Natural killer cell (primary cell): Measurements from ENCODE around the gene ARRDC1. TPM values are rescaled to one million over a fixed set of nuclear protein-coding genes. Genes with fewer than 3 reads are reported as not detected.

Source experiments
- ATAC-seq, 3 donors: fragments of 150-1000 bp in 2 of 3; fragments of 200-7000 bp in 1 of 3; cut with Tn5 transposase; 1 replicate in 1 of 3; 2 replicates in 2 of 3; pipeline ENCODE4 v1.10.0; 2021; ENCODE audit warnings: mild to moderate bottlenecking in 2 of 3, moderate library complexity in 2 of 3
- DNase-seq, 2 donors: peaks; one replicate each; pipeline versions ENCODE4 v3.0.0 to v3.0.0-alpha.2; 2013 to 2021; ENCODE audit warnings: mixed read lengths in 1 of 2
- H3K27ac ChIP-seq: one replicate; pipeline ENCODE4 v1.5.1; 2013; ENCODE audit warnings: mild to moderate bottlenecking, low read length
- H3K27me3 ChIP-seq: one replicate; pipeline ENCODE4 v1.6.1; 2013; ENCODE audit warnings: low read length; ENCODE audit not compliant: control insufficient read depth, insufficient read depth
- H3K36me3 ChIP-seq: one replicate; pipeline ENCODE4 v1.6.1; 2013; ENCODE audit warnings: low read length; ENCODE audit not compliant: control insufficient read depth, insufficient read depth
- H3K4me1 ChIP-seq: one replicate; pipeline ENCODE4 v1.6.1; 2013; ENCODE audit warnings: low read length; ENCODE audit not compliant: control insufficient read depth, insufficient read depth
- H3K4me3 ChIP-seq: one replicate; pipeline ENCODE4 v1.5.1; 2013; ENCODE audit warnings: low read length
- H3K9me3 ChIP-seq: one replicate; pipeline ENCODE4 v1.6.1; 2013; ENCODE audit warnings: low read length; ENCODE audit not compliant: control insufficient read depth, insufficient read depth
- H3K27ac Mint-ChIP-seq, 2 donors: one replicate each; pipeline ENCODE4 v1.8.0; 2022; ENCODE audit warnings: mild to moderate bottlenecking in 2 of 2, mixed read lengths in 2 of 2, moderate library complexity in 1 of 2
- H3K27me3 Mint-ChIP-seq, 2 donors: one replicate each; pipeline ENCODE4 v1.8.0; 2022; ENCODE audit warnings: low read depth in 2 of 2, mixed read lengths in 2 of 2
- H3K36me3 Mint-ChIP-seq: one replicate; pipeline ENCODE4 v1.8.0; 2022; ENCODE audit warnings: mixed read lengths
- H3K4me1 Mint-ChIP-seq, 2 donors: one replicate each; pipeline ENCODE4 v1.8.0; 2022; ENCODE audit warnings: mixed read lengths in 2 of 2
- H3K4me3 Mint-ChIP-seq: one replicate; pipeline ENCODE4 v1.8.0; 2022; ENCODE audit warnings: mild to moderate bottlenecking, moderate library complexity, mixed read lengths
- H3K9me3 Mint-ChIP-seq, 2 donors: one replicate each; pipeline ENCODE4 v1.8.0; 2022; ENCODE audit warnings: mixed read lengths in 2 of 2
- WGBS: methylation state at CpG from one replicate; pipeline ENCODE4 v1.1.7; 2013; ENCODE audit warnings: missing lambda C conversion rate; ENCODE audit not compliant: insufficient coverage; 5-methylcytosine and 5-hydroxymethylcytosine counted together
- intact Hi-C: fragments of 100-400 bp; cut with micrococcal nuclease; formaldehyde crosslinking; loops from one replicate; pipeline ENCODE4 v1.14.2; 2022
- total RNA-seq, 4 donors: library from RNA; stranded (reverse); fragments of 120-200 nt in 1 of 4; gene quantifications; one replicate each; pipeline versions ENCODE4 v1.2.3 to v1.2.4, GENCODE V29; 2013 to 2022
- TF ChIP-seq, protein P1 (sequence below): fragments of 200-600 bp; IDR thresholded peaks from one replicate; pipeline ENCODE4 v1.8.0; 2022; ENCODE audit warnings: antibody characterized with exemption

Gene ARRDC1
- total RNA-seq, 3 donors from 2014 or later (not counting 1 experiment from before 2014, with no cell fraction given): 80.7 to 105 (median 92.9) TPM

DNA sequence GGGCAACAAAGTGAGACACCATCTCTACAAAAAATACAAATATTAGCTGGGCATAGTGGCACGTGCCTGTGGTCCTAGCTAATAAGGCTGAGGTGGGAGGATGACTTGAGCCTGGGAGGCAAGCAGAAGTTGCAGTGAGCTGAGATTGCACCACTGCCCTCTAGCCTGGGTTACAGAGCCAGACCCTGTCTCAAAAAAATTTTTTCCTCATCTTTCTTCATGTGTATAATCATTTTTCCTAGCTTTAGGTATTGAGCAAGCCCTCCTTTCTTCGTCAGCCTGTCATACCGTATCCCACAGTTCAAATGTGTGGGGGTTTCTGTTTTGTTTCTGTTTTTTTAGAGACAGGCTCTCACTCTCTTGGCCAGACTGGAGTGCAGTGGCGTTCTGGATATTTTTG lies 54.7 kb downstream of the ARRDC1 start:
- Histone ChIP-seq H3K4me1 (peaks cover 9% of the 10 kb centered on the region), H3K4me3 (no peak overlapping the region), H3K36me3 (peaks cover 12% of the 10 kb centered on the region), H3K27me3 (no peaks in the 10 kb centered on the region), H3K27ac (no peak overlapping the region), H3K9me3 (no peaks in the 10 kb centered on the region)
- H3K27ac Mint-ChIP-seq: peak overlapping the region; percentile 37 to 75
- no peak for DNase-seq
- TF ChIP-seq, protein P1, sequence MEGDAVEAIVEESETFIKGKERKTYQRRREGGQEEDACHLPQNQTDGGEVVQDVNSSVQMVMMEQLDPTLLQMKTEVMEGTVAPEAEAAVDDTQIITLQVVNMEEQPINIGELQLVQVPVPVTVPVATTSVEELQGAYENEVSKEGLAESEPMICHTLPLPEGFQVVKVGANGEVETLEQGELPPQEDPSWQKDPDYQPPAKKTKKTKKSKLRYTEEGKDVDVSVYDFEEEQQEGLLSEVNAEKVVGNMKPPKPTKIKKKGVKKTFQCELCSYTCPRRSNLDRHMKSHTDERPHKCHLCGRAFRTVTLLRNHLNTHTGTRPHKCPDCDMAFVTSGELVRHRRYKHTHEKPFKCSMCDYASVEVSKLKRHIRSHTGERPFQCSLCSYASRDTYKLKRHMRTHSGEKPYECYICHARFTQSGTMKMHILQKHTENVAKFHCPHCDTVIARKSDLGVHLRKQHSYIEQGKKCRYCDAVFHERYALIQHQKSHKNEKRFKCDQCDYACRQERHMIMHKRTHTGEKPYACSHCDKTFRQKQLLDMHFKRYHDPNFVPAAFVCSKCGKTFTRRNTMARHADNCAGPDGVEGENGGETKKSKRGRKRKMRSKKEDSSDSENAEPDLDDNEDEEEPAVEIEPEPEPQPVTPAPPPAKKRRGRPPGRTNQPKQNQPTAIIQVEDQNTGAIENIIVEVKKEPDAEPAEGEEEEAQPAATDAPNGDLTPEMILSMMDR: no peak
- 100% methylated on average over 3 of the region's 4 CpGs for WGBS
- intact Hi-C loops: no loop called here
- H3K4me1 Mint-ChIP-seq: peaks cover 44 to 47% of the 10 kb centered on the region in 2 donors
- H3K36me3 Mint-ChIP-seq: no peaks in the 10 kb centered on the region
- H3K27me3 Mint-ChIP-seq: no peaks in the 10 kb centered on the region
- H3K9me3 Mint-ChIP-seq: no peaks in the 10 kb centered on the region
- ATAC-seq: no peak
- H3K4me3 Mint-ChIP-seq: no peak overlapping the region

DNA sequence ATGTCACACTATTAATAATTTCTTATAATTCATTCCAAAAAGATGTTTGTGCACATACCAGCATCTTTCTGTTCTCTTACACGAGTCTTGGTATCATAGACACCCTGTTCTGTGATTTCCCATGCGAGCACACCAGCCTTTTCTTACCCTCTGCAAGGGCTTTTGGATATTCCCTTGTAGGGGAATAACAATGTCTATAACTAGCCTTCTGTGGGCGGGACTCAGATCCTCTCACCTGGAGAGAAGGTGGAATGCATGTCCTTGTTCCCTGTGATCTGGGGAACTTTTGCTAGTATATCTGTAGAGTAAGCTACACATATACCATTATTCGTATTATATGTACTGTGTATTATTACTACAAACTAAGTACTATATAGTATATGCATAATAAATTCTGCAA lies 58.1 kb downstream of the ARRDC1 start:
- Mint-ChIP-seq H3K36me3 (no peaks in the 10 kb centered on the region), H3K4me1 (peaks cover 51 to 56% of the 10 kb centered on the region in 2 donors), H3K27ac (peak overlapping the region in 1 of 2 donors; percentile 38), H3K9me3 (no peaks in the 10 kb centered on the region), H3K4me3 (no peak overlapping the region), H3K27me3 (no peaks in the 10 kb centered on the region)
- Histone ChIP-seq H3K27ac (no peak overlapping the region), H3K4me3 (no peak overlapping the region), H3K36me3 (peaks cover 7% of the 10 kb centered on the region), H3K9me3 (no peaks in the 10 kb centered on the region), H3K4me1 (peaks cover 14% of the 10 kb centered on the region), H3K27me3 (no peaks in the 10 kb centered on the region)
- WGBS: 94% methylated on average over 2 of the region's 4 CpGs
- ATAC-seq (no peak), DNase-seq (no peak)
- TF ChIP-seq, protein P1: no peak
- intact Hi-C loops: no loop called here

DNA sequence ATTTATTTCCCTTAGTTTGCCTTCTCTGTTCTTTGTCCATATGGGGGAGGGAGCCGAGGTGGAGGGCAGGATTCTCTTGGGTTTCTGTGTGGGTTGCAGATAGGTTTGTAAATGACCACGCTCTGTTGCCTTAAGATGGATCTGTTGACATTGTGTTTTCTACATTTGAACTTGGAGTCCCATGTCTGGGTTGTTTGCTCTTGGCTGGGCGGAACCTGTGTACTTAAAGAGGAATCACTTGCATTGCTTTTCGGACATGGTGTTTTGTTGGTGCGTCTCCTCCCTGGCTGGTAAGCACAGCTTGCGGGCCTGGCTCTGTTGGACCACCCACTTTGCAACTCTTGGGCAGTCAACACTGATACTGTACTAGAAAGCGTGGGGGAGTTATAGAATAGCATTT lies 59.2 kb downstream of the ARRDC1 start:
- Histone ChIP-seq H3K9me3 (no peaks in the 10 kb centered on the region), H3K4me3 (no peak overlapping the region), H3K27ac (no peak overlapping the region), H3K36me3 (peaks cover 11% of the 10 kb centered on the region), H3K27me3 (no peaks in the 10 kb centered on the region), H3K4me1 (peaks cover 11% of the 10 kb centered on the region)
- no peak for DNase-seq
- no peaks in the 10 kb centered on the region for H3K36me3 Mint-ChIP-seq
- intact Hi-C loops: no loop called here
- WGBS: 93% methylated on average over 7 of the region's 7 CpGs
- H3K4me3 Mint-ChIP-seq: no peak overlapping the region
- H3K27ac Mint-ChIP-seq: peak overlapping the region in 1 of 2 donors; percentile 1
- ATAC-seq: no peak
- TF ChIP-seq, protein P1: no peak
- H3K27me3 Mint-ChIP-seq: no peaks in the 10 kb centered on the region
- H3K9me3 Mint-ChIP-seq: no peaks in the 10 kb centered on the region
- H3K4me1 Mint-ChIP-seq: peaks cover 55 to 58% of the 10 kb centered on the region in 2 donors

Other genes with a start within 250 kb of the ARRDC1 start
- 10 to 100 TPM; 28.0 to 35.3 (median 29.6) TPM for gene EXD3, start 182.5 kb upstream of the ARRDC1 start, total RNA-seq
- 1 to 10 TPM; 4.7 to 10.0 (median 7.7) TPM for gene NOXA1, start 182.3 kb upstream of the ARRDC1 start, total RNA-seq
- gene ENTPD8, start 164.3 kb upstream of the ARRDC1 start, total RNA-seq: not detected
- 100 to 1,000 TPM in 1 of 3 donors, 10 to 100 TPM in 2; 78.1 to 111 (median 87.8) TPM for gene NSMF, start 146.4 kb upstream of the ARRDC1 start, total RNA-seq
- gene PNPLA7, start 55.3 kb upstream of the ARRDC1 start, total RNA-seq: 1 to 10 TPM; 4.3 to 6.4 (median 4.9) TPM
- 10 to 100 TPM; 11.5 to 17.9 (median 16.8) TPM for gene MRPL41, start 53.8 kb upstream of the ARRDC1 start, total RNA-seq
- 10 to 100 TPM; 39.5 to 51.0 (median 48.5) TPM for gene DPH7, start 26.8 kb upstream of the ARRDC1 start, total RNA-seq
- gene ZMYND19, start 15.2 kb upstream of the ARRDC1 start, total RNA-seq: 10 to 100 TPM in 2 of 3 donors, 1 to 10 TPM in 1; 6.5 to 18.8 (median 16.3) TPM
- gene EHMT1, start 13.3 kb downstream of the ARRDC1 start, total RNA-seq: 100 to 1,000 TPM; 173 to 200 (median 176) TPM